ES-I3 (cell line): Measurements from ENCODE around the gene PHIP.
"Not testable (repeated sequence)": the region's sequence is repeated elsewhere in the genome, so short reads cannot be mapped to it uniquely, and the experiment has no call there.

Experiments used
- H3K36me3 ChIP-seq: 2 replicates; pipeline ENCODE4 v1.6.1; 2013; ENCODE audit warnings: mild to moderate bottlenecking, low read length, control low read depth, moderate library complexity; ENCODE audit not compliant: insufficient read depth
- H3K4me1 ChIP-seq: 2 replicates; pipeline ENCODE4 v1.6.1; 2013; ENCODE audit warnings: mild to moderate bottlenecking, control low read depth, low read length; ENCODE audit not compliant: insufficient read depth
- H3K9ac ChIP-seq: 2 replicates; pipeline ENCODE4 v1.6.1; 2013; ENCODE audit warnings: low read depth, mild to moderate bottlenecking, low read length, moderate library complexity
- H3K9me3 ChIP-seq: 2 replicates; pipeline ENCODE4 v1.6.1; 2013; ENCODE audit warnings: mild to moderate bottlenecking, low read length, moderate library complexity; ENCODE audit not compliant: control insufficient read depth, insufficient read depth

PHIP gene

GRCh38 chr6:78966542-78966941 lies 111.5 kb downstream of the PHIP start:
- Histone ChIP-seq H3K4me1 (no peaks in the 10 kb centered on the region), H3K36me3 (peaks cover 11% of the 10 kb centered on the region), H3K9ac (no peak overlapping the region), H3K9me3 (no peaks in the 10 kb centered on the region)

- peaks cover 5% of the 10 kb centered on the region for H3K36me3 ChIP-seq
- H3K4me1 ChIP-seq: no peaks in the 10 kb centered on the region; the same call in 1 of the 2 replicates
- no peaks in the 10 kb centered on the region for H3K9me3 ChIP-seq
- H3K9ac ChIP-seq: no peak overlapping the region
Observed at GRCh38 chr6:78962448-78962847, 115.6 kb downstream of the PHIP start.

DNA sequence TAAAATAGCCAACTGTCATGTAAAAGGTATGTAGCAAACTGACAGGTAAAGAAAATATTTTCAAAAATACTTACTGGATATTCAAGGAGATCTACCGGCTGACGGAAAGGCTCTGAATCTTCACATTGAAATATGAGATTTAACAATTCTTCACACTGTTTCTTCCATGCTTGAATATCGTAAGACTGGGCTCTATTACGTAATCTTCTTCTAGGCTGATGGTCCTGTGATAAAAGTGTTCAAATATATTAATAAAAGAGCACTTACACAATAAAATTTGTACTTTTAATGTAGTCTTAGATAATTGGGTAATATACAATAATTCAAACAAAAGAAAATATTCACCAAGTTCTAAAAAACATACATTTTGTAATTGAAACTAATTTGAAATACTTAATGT lies 123.3 kb downstream of the PHIP start:
- peaks cover 4% of the 10 kb centered on the region; the same call in 1 of the 2 replicates for H3K4me1 ChIP-seq
- no peaks in the 10 kb centered on the region; the same call in none of the 2 replicates for H3K9me3 ChIP-seq
- no peak overlapping the region for H3K9ac ChIP-seq
- peaks cover 30% of the 10 kb centered on the region for H3K36me3 ChIP-seq

DNA sequence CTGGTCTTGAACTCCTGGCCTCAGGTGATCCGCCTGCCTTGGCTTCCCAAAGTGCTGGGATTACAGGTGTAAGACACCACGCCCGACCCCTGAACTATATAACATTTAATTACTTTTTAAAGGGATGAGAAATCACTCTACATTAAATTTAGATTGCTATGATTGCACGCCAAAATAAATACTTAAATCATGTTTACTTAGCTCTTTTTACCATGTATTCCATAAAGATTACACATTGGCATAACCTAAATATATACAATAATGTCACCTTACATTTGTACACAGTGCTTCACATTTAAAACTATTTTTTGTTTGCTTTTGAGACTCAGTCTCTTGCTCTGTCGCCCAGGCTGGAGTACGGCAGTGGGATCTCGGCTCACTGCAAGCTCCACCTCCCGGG lies 124.3 kb downstream of the PHIP start:
- Histone ChIP-seq H3K4me1 (peaks cover 4% of the 10 kb centered on the region; the same call in 1 of the 2 replicates), H3K9me3 (peaks cover 5% of the 10 kb centered on the region), H3K36me3 (peaks cover 38% of the 10 kb centered on the region), H3K9ac (no peak overlapping the region)

DNA sequence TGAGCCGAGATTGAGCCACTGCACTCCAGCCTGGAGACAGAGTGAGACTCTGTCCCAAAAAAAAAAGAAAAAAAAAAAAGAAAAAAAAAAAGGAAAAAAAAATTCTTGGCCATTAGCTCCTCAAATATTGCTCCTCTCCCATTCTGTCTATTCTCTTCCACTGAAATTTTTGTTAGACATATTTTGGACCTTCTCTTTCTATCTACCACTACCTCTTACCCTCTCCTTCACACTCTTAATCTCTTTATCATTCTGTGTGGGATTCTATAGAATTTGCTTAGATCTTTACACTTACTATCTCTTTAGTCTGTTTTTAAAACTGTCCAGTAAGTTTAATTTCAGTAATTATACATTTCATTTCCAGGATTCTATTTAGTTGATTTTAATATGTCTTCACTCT lies 125.7 kb downstream of the PHIP start:
- H3K36me3 ChIP-seq: peaks cover 38% of the 10 kb centered on the region
- peaks cover 5% of the 10 kb centered on the region for H3K9me3 ChIP-seq
- peaks cover 4% of the 10 kb centered on the region; the same call in 1 of the 2 replicates for H3K4me1 ChIP-seq
- no peak overlapping the region for H3K9ac ChIP-seq

GRCh38 chr6:78948785-78949184 lies 129.3 kb downstream of the PHIP start:
- Histone ChIP-seq H3K9me3 (peaks cover 5% of the 10 kb centered on the region), H3K9ac (no peak overlapping the region), H3K4me1 (no peaks in the 10 kb centered on the region), H3K36me3 (peaks cover 26% of the 10 kb centered on the region)

DNA sequence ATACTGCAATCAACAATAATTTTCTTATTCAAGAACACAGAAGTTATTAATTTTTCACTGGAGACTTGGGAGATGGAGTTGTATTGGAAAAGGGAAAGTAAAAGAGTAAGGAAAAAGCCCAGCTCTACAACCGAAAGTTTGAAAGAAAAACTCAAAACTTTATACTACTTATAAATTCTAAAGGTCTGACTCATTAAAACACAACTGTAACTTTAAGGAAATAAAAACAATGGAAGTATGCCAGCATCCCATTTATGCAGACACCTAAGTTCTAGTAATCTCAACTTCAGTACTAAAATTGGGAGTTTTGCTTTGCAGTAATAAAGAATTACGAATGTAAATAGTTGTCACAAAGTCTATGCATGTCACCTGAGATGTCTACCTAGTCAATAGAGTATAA lies 130.1 kb downstream of the PHIP start:
- Histone ChIP-seq H3K36me3 (peaks cover 22% of the 10 kb centered on the region), H3K9me3 (peaks cover 5% of the 10 kb centered on the region), H3K9ac (no peak overlapping the region), H3K4me1 (no peaks in the 10 kb centered on the region)

- Histone ChIP-seq H3K9ac (no peak overlapping the region), H3K4me1 (no peaks in the 10 kb centered on the region), H3K9me3 (peaks cover 5% of the 10 kb centered on the region), H3K36me3 (peaks cover 21% of the 10 kb centered on the region)
Observed at GRCh38 chr6:78947529-78947928, 130.5 kb downstream of the PHIP start.

GRCh38 chr6:78942446-78942845 lies 135.6 kb downstream of the PHIP start:
- Histone ChIP-seq H3K4me1 (no peaks in the 10 kb centered on the region), H3K36me3 (peaks cover 13% of the 10 kb centered on the region; the same call in 1 of the 2 replicates), H3K9ac (no peak overlapping the region), H3K9me3 (no peaks in the 10 kb centered on the region)

DNA sequence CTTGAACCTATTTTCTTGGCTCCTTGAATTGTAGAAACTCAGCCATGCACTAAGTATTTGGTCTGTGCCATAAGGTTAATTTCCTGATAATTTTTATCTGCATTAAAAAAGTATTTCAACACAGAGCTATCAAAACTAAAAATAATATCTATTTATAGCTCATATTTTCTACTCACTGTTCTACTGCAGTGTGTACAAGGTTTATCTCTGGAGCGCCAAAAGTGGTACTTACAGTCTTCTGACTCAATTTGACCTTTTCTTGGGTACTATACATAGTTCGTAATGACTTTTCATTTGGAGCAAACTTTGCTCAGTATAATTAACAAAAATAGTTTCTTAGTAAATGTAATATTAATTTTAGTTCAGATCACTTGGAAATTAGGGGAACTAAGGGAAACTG lies 141.5 kb downstream of the PHIP start:
- Histone ChIP-seq H3K9me3 (no peaks in the 10 kb centered on the region), H3K9ac (no peak overlapping the region), H3K36me3 (peaks cover 7% of the 10 kb centered on the region; the same call in 1 of the 2 replicates), H3K4me1 (no peaks in the 10 kb centered on the region)

GRCh38 chr6:78935553-78935952 lies 142.5 kb downstream of the PHIP start:
- Histone ChIP-seq H3K36me3 (peaks cover under 1% of the 10 kb centered on the region; the same call in 1 of the 2 replicates), H3K9me3 (no peaks in the 10 kb centered on the region), H3K9ac (no peak overlapping the region), H3K4me1 (no peaks in the 10 kb centered on the region)

DNA sequence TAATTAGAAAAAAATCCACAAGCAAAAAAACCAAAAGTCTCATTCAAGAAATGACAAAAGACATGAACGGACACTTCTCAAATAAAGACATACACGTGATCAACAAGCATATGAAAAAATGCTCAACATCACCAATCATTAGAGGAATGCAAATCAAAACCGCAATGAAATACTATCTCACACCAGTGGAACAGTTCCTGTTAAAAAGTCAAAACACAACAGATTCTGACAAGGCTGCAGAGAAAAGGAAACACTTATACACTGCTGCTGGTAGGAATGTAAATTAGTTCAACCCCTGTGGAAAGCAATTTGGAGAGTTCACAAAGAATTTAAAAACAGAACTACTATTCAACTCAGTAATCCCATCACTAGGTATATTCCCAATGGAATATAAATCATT lies 152.7 kb downstream of the PHIP start:
- H3K36me3 ChIP-seq: no peaks in the 10 kb centered on the region
- no peaks in the 10 kb centered on the region for H3K4me1 ChIP-seq
- H3K9ac ChIP-seq: no peak overlapping the region
- no peaks in the 10 kb centered on the region; the same call in 1 of the 2 replicates for H3K9me3 ChIP-seq

DNA sequence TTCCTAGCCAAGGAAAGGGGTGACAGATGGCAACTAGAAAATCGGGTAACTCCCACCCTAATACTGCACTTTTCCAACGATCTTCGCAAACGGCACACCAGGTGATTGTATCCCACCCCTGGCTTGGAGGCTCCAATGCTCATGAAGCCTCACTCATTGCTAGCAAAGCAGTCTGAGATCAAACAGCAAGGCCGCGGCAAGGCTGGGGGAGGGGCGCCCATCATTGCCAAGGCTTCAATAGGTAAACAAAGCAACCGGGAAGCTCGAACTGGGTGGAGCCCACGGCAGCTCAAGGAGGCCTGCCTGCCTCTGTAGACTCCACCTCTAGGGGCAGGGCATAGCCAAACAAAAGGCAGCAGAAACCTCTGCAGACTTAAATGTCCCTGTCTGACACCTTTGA lies 156.9 kb downstream of the PHIP start:
- H3K36me3 ChIP-seq, H3K9ac ChIP-seq, H3K9me3 ChIP-seq, H3K4me1 ChIP-seq: not testable (repeated sequence)

- H3K9me3 ChIP-seq: no peaks in the 10 kb centered on the region; the same call in none of the 2 replicates
- no peaks in the 10 kb centered on the region for H3K36me3 ChIP-seq
- no peaks in the 10 kb centered on the region for H3K4me1 ChIP-seq
- no peak overlapping the region for H3K9ac ChIP-seq
Observed at GRCh38 chr6:78917788-78918187, 160.3 kb downstream of the PHIP start.

- Histone ChIP-seq H3K36me3 (no peaks in the 10 kb centered on the region), H3K9ac (no peak overlapping the region), H3K4me1 (no peaks in the 10 kb centered on the region), H3K9me3 (no peaks in the 10 kb centered on the region; the same call in none of the 2 replicates)
Observed at GRCh38 chr6:78916411-78916810, 161.6 kb downstream of the PHIP start.
